ENCODE results near the gene BICRA. TPM values are rescaled to one million over a fixed set of nuclear protein-coding genes. Genes with fewer than 3 reads are reported as not detected.

BICRA gene
- total and polyA plus RNA-seq, 9 of the 15 experiments (the other 6 are each of a cell fraction or from before 2014, with no cell fraction given), result 0.01 to 8.8 (median 1.2) TPM

DNA sequence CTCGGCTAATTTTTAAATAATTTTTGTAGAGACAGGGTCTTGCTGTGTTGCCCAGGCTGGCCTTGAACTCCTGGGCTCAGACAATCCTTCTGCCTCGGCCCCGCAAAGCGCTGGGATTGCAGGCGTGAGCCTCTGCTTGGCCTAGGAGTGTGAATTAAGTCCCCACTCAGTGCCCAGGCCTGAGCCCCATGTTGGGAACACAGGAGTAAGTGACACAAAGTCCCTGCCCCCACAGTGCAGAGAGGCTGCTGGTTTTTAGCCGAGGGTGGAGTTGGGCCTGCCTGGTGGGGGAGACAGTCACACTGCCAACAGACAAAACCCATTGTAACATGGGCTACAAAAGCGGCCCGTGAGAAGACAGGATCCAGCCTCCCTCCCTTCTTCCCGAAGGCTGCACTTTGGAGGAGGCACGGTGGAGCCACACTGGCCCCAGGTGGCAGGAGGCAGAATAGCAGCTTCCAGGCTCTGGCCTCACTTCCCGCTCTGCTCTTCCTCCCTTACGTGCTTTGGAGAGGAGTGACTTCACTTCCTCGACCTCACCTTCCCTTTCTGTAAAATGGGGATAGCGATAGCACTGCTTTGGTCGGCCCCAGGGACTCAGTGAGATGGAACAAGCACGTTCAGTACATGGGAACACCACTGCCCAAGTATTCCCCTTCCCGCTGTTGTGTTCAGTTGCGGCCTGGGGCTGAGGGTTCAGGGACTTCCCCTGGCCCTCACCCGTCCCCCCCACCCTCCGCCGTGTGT is 89.1 kb downstream of the BICRA start (continued):
- TF ChIP-seq, protein P1, sequence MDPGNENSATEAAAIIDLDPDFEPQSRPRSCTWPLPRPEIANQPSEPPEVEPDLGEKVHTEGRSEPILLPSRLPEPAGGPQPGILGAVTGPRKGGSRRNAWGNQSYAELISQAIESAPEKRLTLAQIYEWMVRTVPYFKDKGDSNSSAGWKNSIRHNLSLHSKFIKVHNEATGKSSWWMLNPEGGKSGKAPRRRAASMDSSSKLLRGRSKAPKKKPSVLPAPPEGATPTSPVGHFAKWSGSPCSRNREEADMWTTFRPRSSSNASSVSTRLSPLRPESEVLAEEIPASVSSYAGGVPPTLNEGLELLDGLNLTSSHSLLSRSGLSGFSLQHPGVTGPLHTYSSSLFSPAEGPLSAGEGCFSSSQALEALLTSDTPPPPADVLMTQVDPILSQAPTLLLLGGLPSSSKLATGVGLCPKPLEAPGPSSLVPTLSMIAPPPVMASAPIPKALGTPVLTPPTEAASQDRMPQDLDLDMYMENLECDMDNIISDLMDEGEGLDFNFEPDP (CRISPR knock-in tag; IDR thresholded peaks at IDR 0.05), result no peak
- TF ChIP-seq, protein P2, sequence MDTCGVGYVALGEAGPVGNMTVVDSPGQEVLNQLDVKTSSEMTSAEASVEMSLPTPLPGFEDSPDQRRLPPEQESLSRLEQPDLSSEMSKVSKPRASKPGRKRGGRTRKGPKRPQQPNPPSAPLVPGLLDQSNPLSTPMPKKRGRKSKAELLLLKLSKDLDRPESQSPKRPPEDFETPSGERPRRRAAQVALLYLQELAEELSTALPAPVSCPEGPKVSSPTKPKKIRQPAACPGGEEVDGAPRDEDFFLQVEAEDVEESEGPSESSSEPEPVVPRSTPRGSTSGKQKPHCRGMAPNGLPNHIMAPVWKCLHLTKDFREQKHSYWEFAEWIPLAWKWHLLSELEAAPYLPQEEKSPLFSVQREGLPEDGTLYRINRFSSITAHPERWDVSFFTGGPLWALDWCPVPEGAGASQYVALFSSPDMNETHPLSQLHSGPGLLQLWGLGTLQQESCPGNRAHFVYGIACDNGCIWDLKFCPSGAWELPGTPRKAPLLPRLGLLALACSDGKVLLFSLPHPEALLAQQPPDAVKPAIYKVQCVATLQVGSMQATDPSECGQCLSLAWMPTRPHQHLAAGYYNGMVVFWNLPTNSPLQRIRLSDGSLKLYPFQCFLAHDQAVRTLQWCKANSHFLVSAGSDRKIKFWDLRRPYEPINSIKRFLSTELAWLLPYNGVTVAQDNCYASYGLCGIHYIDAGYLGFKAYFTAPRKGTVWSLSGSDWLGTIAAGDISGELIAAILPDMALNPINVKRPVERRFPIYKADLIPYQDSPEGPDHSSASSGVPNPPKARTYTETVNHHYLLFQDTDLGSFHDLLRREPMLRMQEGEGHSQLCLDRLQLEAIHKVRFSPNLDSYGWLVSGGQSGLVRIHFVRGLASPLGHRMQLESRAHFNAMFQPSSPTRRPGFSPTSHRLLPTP (IDR thresholded peaks at IDR 0.05; ENCODE audit: borderline replicate concordance, extremely low read depth, insufficient read length), result no peak
- TF ChIP-seq ZC3H11A (IDR thresholded peaks at IDR 0.05; ENCODE audit: low read depth, low read length) (no peak), NCOA6 (IDR thresholded peaks at IDR 0.05) (no peak), ZNF561 (CRISPR knock-in tag; conservative IDR thresholded peaks at IDR 0.05) (no peak), ZNF764 (CRISPR knock-in tag; IDR thresholded peaks at IDR 0.05; ENCODE audit: low read depth) (no peak), CREM (IDR thresholded peaks at IDR 0.05; ENCODE audit: low read depth) (peak; percentile 59), CEBPG (CRISPR knock-in tag; IDR thresholded peaks at IDR 0.05) (no peak), CEBPG (tag; conservative IDR thresholded peaks at IDR 0.05 in 1 of 2, IDR thresholded peaks at IDR 0.05 in 1 of 2) (no peak), MED1 (CRISPR knock-in tag; IDR thresholded peaks at IDR 0.05; ENCODE audit: borderline replicate concordance) (no peak), ZFP36 (IDR thresholded peaks at IDR 0.05; ENCODE audit: low read depth, low read length, partially characterized antibody) (no peak), CBX2 (IDR thresholded peaks at IDR 0.05; ENCODE audit: insufficient read depth, low read length, poor library complexity, severe bottlenecking) (no peak), HEY1 (CRISPR knock-in tag; IDR thresholded peaks at IDR 0.05; ENCODE audit: borderline replicate concordance) (no peak), FUS (optimal IDR thresholded peaks at IDR 0.05; ENCODE audit: low read depth, low read length) (no peak), NR1H2 (CRISPR knock-in tag; IDR thresholded peaks at IDR 0.05) (no peak), FIP1L1 (IDR thresholded peaks at IDR 0.05; ENCODE audit: low read depth, low read length, poor library complexity, severe bottlenecking) (no peak)
- TF ChIP-seq, protein P3, sequence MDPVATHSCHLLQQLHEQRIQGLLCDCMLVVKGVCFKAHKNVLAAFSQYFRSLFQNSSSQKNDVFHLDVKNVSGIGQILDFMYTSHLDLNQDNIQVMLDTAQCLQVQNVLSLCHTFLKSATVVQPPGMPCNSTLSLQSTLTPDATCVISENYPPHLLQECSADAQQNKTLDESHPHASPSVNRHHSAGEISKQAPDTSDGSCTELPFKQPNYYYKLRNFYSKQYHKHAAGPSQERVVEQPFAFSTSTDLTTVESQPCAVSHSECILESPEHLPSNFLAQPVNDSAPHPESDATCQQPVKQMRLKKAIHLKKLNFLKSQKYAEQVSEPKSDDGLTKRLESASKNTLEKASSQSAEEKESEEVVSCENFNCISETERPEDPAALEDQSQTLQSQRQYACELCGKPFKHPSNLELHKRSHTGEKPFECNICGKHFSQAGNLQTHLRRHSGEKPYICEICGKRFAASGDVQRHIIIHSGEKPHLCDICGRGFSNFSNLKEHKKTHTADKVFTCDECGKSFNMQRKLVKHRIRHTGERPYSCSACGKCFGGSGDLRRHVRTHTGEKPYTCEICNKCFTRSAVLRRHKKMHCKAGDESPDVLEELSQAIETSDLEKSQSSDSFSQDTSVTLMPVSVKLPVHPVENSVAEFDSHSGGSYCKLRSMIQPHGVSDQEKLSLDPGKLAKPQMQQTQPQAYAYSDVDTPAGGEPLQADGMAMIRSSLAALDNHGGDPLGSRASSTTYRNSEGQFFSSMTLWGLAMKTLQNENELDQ (CRISPR knock-in tag; IDR thresholded peaks at IDR 0.05; ENCODE audit: borderline replicate concordance), result no peak

Data from K562 (cell line).